ENCODE data around the gene HOXA5.

Gene HOXA5

GRCh38 chr7:27143023-27143949, at the start of gene HOXA5:
TSS of gene HOXA5 (minus strand) at chr7:27143681. CDS start at chr7:27143607, 74 bp downstream.
- in situ Hi-C loops (cut with MboI; ENCODE audit: low sequenced_read_pairs): no loop called here

- in situ Hi-C loops (cut with MboI; ENCODE audit: low sequenced_read_pairs): no loop called here
Observed at GRCh38 chr7:27192546-27193334, 49.3 kb upstream of the HOXA5 start.

GRCh38 chr7:27191833-27192545, 48.5 kb upstream of the HOXA5 start:
- in situ Hi-C loops (cut with MboI; ENCODE audit: low sequenced_read_pairs): no loop called here

- in situ Hi-C loops (cut with MboI; ENCODE audit: low sequenced_read_pairs): no loop called here
Observed at GRCh38 chr7:27191161-27191731, 47.8 kb upstream of the HOXA5 start.

- in situ Hi-C loops (cut with MboI; ENCODE audit: low sequenced_read_pairs): no loop called here
Observed at GRCh38 chr7:27189997-27190748, 46.7 kb upstream of the HOXA5 start.

GRCh38 chr7:27189295-27189996, 46.0 kb upstream of the HOXA5 start:
- in situ Hi-C loops (cut with MboI; ENCODE audit: low sequenced_read_pairs): no loop called here

GRCh38 chr7:27188386-27189294, 45.2 kb upstream of the HOXA5 start:
- in situ Hi-C loops (cut with MboI; ENCODE audit: low sequenced_read_pairs): no loop called here

GRCh38 chr7:27187475-27188385, 44.2 kb upstream of the HOXA5 start:
- in situ Hi-C loops (cut with MboI; ENCODE audit: low sequenced_read_pairs): no loop called here

- in situ Hi-C loops (cut with MboI; ENCODE audit: low sequenced_read_pairs): no loop called here
Observed at GRCh38 chr7:27186668-27187474, 43.4 kb upstream of the HOXA5 start.

GRCh38 chr7:27185854-27186667, 42.6 kb upstream of the HOXA5 start:
- in situ Hi-C loops (cut with MboI; ENCODE audit: low sequenced_read_pairs): no loop called here

GRCh38 chr7:27185013-27185853, 41.8 kb upstream of the HOXA5 start, which contains the start of gene HOXA11:
TSS of gene HOXA11 (minus strand) at chr7:27185232. CDS start at chr7:27185144, 88 bp downstream.
- in situ Hi-C loops (cut with MboI; ENCODE audit: low sequenced_read_pairs): no loop called here

- in situ Hi-C loops (cut with MboI; ENCODE audit: low sequenced_read_pairs): no loop called here
Observed at GRCh38 chr7:27184337-27185012, 41.0 kb upstream of the HOXA5 start.

- in situ Hi-C loops (cut with MboI; ENCODE audit: low sequenced_read_pairs): no loop called here
Observed at GRCh38 chr7:27183682-27184336, 40.3 kb upstream of the HOXA5 start.
